PC-9 (cell line): ENCODE results near the gene FBXO38.

ENCODE experiments used
- CTCF ChIP-seq: fragments of 200-600 bp; sonication (generic); conservative IDR thresholded peaks from 2 replicates; pipeline ENCODE4 v1.6.1; 2017; ENCODE audit warnings: mixed run types, antibody characterized with exemption, mild to moderate bottlenecking, moderate library complexity
- EZH2 ChIP-seq: fragments of 200-600 bp; sonication (generic); IDR thresholded peaks from 2 replicates; pipeline ENCODE4 v1.8.0; 2017; ENCODE audit warnings: antibody characterized with exemption, low read depth

GRCh38 chr5:148438933-148439332 is 55.2 kb downstream of the FBXO38 start:
- TF ChIP-seq CTCF (no peak), EZH2 (no peak)
